ENCODE measurements around the gene ARG2. TPM values are rescaled to one million over a fixed set of nuclear protein-coding genes. Genes with fewer than 3 reads are reported as not detected.

ARG2 gene
- total and polyA plus RNA-seq, 3 donors from 2014 or later, result 3.8 to 5.3 (median 5.1) TPM

DNA sequence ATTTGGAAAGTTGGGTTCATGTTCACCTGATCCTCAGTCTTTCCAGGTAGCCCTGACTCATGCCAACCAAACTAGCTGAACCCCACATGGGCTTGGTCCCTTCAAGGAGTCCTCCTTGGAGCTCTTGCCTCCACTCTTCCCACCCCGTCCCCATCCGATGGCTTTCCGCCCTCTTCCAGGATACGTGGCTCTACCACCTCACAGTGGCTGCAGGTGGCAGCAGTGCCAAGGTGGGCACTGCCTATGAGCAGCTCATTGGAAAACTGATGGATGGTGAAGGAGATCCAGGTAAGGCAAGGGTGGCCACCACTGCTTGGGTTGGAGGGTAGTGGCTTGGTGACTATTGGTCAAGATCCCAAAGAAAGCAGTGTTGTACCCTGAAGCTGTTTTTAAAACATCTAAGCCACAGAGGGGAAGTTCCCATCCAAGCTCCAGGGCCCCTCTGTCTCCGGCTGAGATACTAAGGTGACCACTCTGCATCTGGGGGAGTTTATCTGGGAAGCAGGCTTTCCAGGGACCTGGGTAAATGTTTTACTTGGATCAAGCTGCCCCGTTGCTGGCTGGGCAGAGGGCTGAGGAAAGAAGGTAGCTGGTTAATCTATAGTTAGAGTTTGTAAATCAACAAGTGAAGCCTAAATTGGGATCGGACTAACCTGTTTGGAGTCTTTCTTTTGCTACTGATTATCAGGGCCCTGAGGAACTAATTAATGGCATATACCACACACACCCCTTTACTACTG lies 43.3 kb upstream of the ARG2 start:
- intact Hi-C loops (cut with DNase I; ENCODE audit: low total_unique reads), result no loop called here
- no peaks in the 10 kb centered on the region for H3K27me3 ChIP-seq
- no peak overlapping the region for H3K4me3 ChIP-seq
- no peaks in the 10 kb centered on the region for H3K36me3 ChIP-seq (ENCODE audit: low read depth, missing control alignments)
- no peaks in the 10 kb centered on the region for H3K4me1 ChIP-seq
- 97% methylated on average over 7 of the region's 7 CpGs for WGBS, 2 donors
- no peaks in the 10 kb centered on the region for H3K9me3 ChIP-seq
- DNase-seq, result no peak
- no peak for TF ChIP-seq CTCF (IDR thresholded peaks at IDR 0.05)
- no peak for TF ChIP-seq POLR2A (IDR thresholded peaks at IDR 0.05)
- H3K27ac ChIP-seq, result no peak overlapping the region

DNA sequence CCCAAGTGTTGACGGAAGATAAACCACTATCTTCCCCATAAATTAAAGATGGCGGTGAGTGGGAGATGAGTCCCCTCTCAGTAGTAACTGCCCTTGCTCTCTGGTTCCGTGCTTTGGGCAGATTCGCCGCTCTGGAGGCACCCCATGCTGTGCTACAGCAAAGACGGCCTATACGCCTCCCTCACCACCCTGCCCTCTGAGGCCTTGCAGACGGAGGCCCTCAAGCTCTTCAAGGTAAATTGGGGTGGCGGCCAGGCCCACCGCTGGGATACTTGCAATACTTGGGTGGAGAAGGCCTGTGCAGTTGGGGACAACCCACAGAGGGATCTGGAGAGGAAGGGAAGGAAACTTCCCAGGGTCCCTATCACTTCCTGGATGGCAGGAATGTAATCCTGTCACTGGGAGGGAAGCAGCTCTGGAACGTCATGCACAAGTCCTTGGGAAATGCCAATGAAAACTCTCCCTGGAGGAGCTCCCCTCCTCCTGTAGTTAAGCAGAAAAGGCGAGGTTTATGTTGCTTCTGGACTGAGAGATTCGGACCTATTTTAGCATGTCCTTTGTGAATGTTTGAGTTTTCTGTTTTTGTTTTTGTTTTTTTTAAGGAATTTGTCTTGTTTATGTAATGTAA lies 42.4 kb upstream of the ARG2 start:
- Histone ChIP-seq H3K4me1 (no peaks in the 10 kb centered on the region), H3K27me3 (no peaks in the 10 kb centered on the region), H3K4me3 (no peak overlapping the region), H3K27ac (no peak overlapping the region), H3K9me3 (no peaks in the 10 kb centered on the region), H3K36me3 (ENCODE audit: low read depth, missing control alignments) (no peaks in the 10 kb centered on the region)
- no peak for DNase-seq
- WGBS, 2 donors, result 75 to 80% methylated on average over 13 of the region's 13 CpGs
- TF ChIP-seq CTCF (IDR thresholded peaks at IDR 0.05) (no peak), POLR2A (IDR thresholded peaks at IDR 0.05) (no peak)
- intact Hi-C loops (cut with DNase I; ENCODE audit: low total_unique reads), result no loop called here

- H3K27ac ChIP-seq, result no peak overlapping the region
- no peak for DNase-seq
- H3K4me3 ChIP-seq, result no peak overlapping the region
- H3K4me1 ChIP-seq, result no peaks in the 10 kb centered on the region
- 83 to 87% methylated on average over 10 to 16 of the region's 16 CpGs for WGBS, 2 donors
- H3K9me3 ChIP-seq, result no peaks in the 10 kb centered on the region
- TF ChIP-seq POLR2A (IDR thresholded peaks at IDR 0.05), result no peak
- no peak for TF ChIP-seq CTCF (IDR thresholded peaks at IDR 0.05)
- H3K27me3 ChIP-seq, result no peaks in the 10 kb centered on the region
- no peaks in the 10 kb centered on the region for H3K36me3 ChIP-seq (ENCODE audit: low read depth, missing control alignments)
- intact Hi-C loops (cut with DNase I; ENCODE audit: low total_unique reads), result no loop called here
Measured at GRCh38 chr14:67577909-67578749, 41.6 kb upstream of the ARG2 start.

- no peak for TF ChIP-seq CTCF (IDR thresholded peaks at IDR 0.05)
- no peak for TF ChIP-seq POLR2A (IDR thresholded peaks at IDR 0.05)
- no peaks in the 10 kb centered on the region for H3K36me3 ChIP-seq (ENCODE audit: low read depth, missing control alignments)
- H3K27me3 ChIP-seq, result no peaks in the 10 kb centered on the region
- H3K4me1 ChIP-seq, result no peaks in the 10 kb centered on the region
- no peaks in the 10 kb centered on the region for H3K9me3 ChIP-seq
- WGBS, 2 donors, result 80 to 90% methylated on average over 12 to 15 of the region's 15 CpGs
- intact Hi-C loops (cut with DNase I; ENCODE audit: low total_unique reads), result no loop called here
- DNase-seq, result no peak
- no peak overlapping the region for H3K4me3 ChIP-seq
- H3K27ac ChIP-seq, result no peak overlapping the region
Measured at GRCh38 chr14:67579040-67579439, 40.7 kb upstream of the ARG2 start.
